B cell (primary cell): ENCODE results near the gene PYY. TPM values are rescaled to one million over a fixed set of nuclear protein-coding genes. Genes with fewer than 3 reads are reported as not detected.

Source experiments
- ATAC-seq: fragments of 200-7000 bp; cut with Tn5 transposase; one replicate; pipeline ENCODE4 v1.10.0; 2021; ENCODE audit warnings: low read depth, mild to moderate bottlenecking, moderate number of reproducible peaks, moderate library complexity
- CTCF ChIA-PET: fragments of 350-600 bp; sonication (Branson Sonifier 250); formaldehyde crosslinking; loops from one replicate; lab custom pipeline; 2021; ENCODE audit warnings: antibody characterized with exemption, inconsistent platforms; lab: Charles Lee
- POLR2A ChIA-PET: fragments of 350-600 bp; sonication (Branson Sonifier 250); formaldehyde crosslinking; loops from one replicate; lab custom pipeline; 2021; ENCODE audit warnings: antibody characterized with exemption; lab: Charles Lee
- DNase-seq: peaks from one replicate; pipeline ENCODE4 v3.0.0; 2013
- H2AFZ ChIP-seq: 2 replicates; pipeline ENCODE4 v1.6.1; 2012; ENCODE audit warnings: mild to moderate bottlenecking, low read depth, low read length; ENCODE audit not compliant: insufficient read depth, poor library complexity, severe bottlenecking
- H3K27ac ChIP-seq, 2 donors: 1 replicate in 1 of 2; 2 replicates in 1 of 2; pipeline ENCODE4 v1.5.1; 2012 to 2013; ENCODE audit warnings: low read length in 2 of 2, mild to moderate bottlenecking in 2 of 2, moderate library complexity in 1 of 2
- H3K27me3 ChIP-seq, 4 experiments: fragments of 200-600 bp in 1 of 4; sonication (generic) in 1 of 4; replicated peaks in 1 of 4; 1 replicate in 2 of 4; 2 replicates in 2 of 4; pipeline versions ENCODE4 v1.6.1 to v1.7.0; 2013 to 2016; ENCODE audit warnings: low read length in 3 of 4, mild to moderate bottlenecking in 2 of 4, mixed read lengths in 1 of 4, moderate library complexity in 1 of 4; ENCODE audit not compliant: insufficient read depth in 4 of 4, control insufficient read depth in 3 of 4; ENCODE audit errors: control extremely low read depth in 1 of 4
- H3K36me3 ChIP-seq, 2 experiments: replicated peaks in 1 of 2; 1 replicate in 1 of 2; 2 replicates in 1 of 2; pipeline versions ENCODE4 v1.6.1 to v1.7.1; 2013; ENCODE audit warnings: low read length in 1 of 2; ENCODE audit not compliant: insufficient read depth in 2 of 2, control insufficient read depth in 1 of 2; ENCODE audit errors: control extremely low read depth in 1 of 2, extremely low read depth in 1 of 2
- H3K4me1 ChIP-seq, 2 donors: fragments of 200-600 bp in 1 of 2; sonication (generic) in 1 of 2; 1 replicate in 1 of 2; 2 replicates in 1 of 2; pipeline versions ENCODE4 v1.5.1 to v1.6.1; 2013 to 2017; ENCODE audit warnings: low read length in 2 of 2; ENCODE audit not compliant: control insufficient read depth in 2 of 2, insufficient read depth in 2 of 2
- H3K4me2 ChIP-seq: replicated peaks from 2 replicates; pipeline ENCODE3; 2012; ENCODE audit warnings: mild to moderate bottlenecking, low read depth, low read length; ENCODE audit not compliant: poor library complexity, severe bottlenecking
- H3K4me3 ChIP-seq, 5 experiments: fragments of 200-600 bp in 1 of 5; sonication (generic) in 1 of 5; 1 replicate in 3 of 5; 2 replicates in 2 of 5; pipeline versions ENCODE4 v1.5.1 to v1.7.0; 2011 to 2016; ENCODE audit warnings: low read length in 4 of 5, mild to moderate bottlenecking in 4 of 5, low read depth in 2 of 5, control low read depth in 1 of 5, moderate library complexity in 1 of 5; ENCODE audit not compliant: insufficient read depth in 1 of 5; ENCODE audit errors: control extremely low read depth in 1 of 5, extremely low read depth in 1 of 5
- H3K79me2 ChIP-seq: fragments of 200-600 bp; sonication (generic); one replicate; pipeline ENCODE4 v1.6.0; 2016; ENCODE audit warnings: low read length; ENCODE audit not compliant: control insufficient read depth, insufficient read depth
- H3K9ac ChIP-seq: fragments of 200-600 bp; sonication (generic); 2 replicates; pipeline ENCODE4 v1.6.1; 2017; ENCODE audit warnings: mild to moderate bottlenecking, low read length, moderate library complexity
- H3K9me3 ChIP-seq, 3 donors: one replicate each; pipeline versions ENCODE4 v1.6.1 to v1.7.1; 2013; ENCODE audit warnings: low read length in 2 of 3; ENCODE audit not compliant: control insufficient read depth in 2 of 3, insufficient read depth in 1 of 3; ENCODE audit errors: control extremely low read depth in 1 of 3
- H4K20me1 ChIP-seq: 2 replicates; pipeline ENCODE4 v1.6.0; 2012; ENCODE audit warnings: mild to moderate bottlenecking, low read length; ENCODE audit not compliant: insufficient read depth, control insufficient read depth, poor library complexity, severe bottlenecking
- H3K27ac Mint-ChIP-seq: one replicate; pipeline ENCODE4 v1.8.0; 2021; ENCODE audit warnings: mixed read lengths
- H3K27me3 Mint-ChIP-seq: one replicate; pipeline ENCODE4 v1.8.0; 2021; ENCODE audit warnings: mixed read lengths
- H3K4me1 Mint-ChIP-seq: one replicate; pipeline ENCODE4 v1.8.0; 2021; ENCODE audit warnings: mixed read lengths
- H3K4me3 Mint-ChIP-seq: one replicate; pipeline ENCODE4 v1.8.0; 2021; ENCODE audit warnings: mixed read lengths
- H3K9me3 Mint-ChIP-seq: one replicate; pipeline ENCODE4 v1.8.0; 2022; ENCODE audit warnings: mixed read lengths; ENCODE audit not compliant: insufficient read depth
- CTCF ChIP-seq: fragments of 200-600 bp; IDR thresholded peaks from one replicate; pipeline ENCODE4 v1.8.0; 2022; ENCODE audit warnings: antibody characterized with exemption, mild to moderate bottlenecking
- EZH2 ChIP-seq: IDR thresholded peaks from 2 replicates; pipeline ENCODE4 v1.6.1; 2012; ENCODE audit warnings: borderline replicate concordance, low read depth, mild to moderate bottlenecking, moderate library complexity, low read length; ENCODE audit not compliant: insufficient read depth, poor library complexity, severe bottlenecking
- WGBS: methylation state at CpG from one replicate; pipeline ENCODE4 v1.1.5; 2013; ENCODE audit warnings: missing lambda C conversion rate; ENCODE audit not compliant: insufficient coverage; 5-methylcytosine and 5-hydroxymethylcytosine counted together
- intact Hi-C: fragments of 100-400 bp; cut with micrococcal nuclease; formaldehyde crosslinking; loops from one replicate; pipeline ENCODE4 v1.10.0; 2022
- polyA plus RNA-seq: library from polyadenylated mRNA; depleted of rRNA; stranded (reverse); fragments of >200 nt; gene quantifications from 2 replicates; pipeline ENCODE4 v1.2.3, GENCODE V29; 2012
- total RNA-seq, 2 donors: library from RNA; stranded (reverse); fragments of 120-200 nt in 1 of 2; gene quantifications; 1 replicate in 1 of 2; 2 replicates in 1 of 2; pipeline versions ENCODE4 v1.2.3 to v1.2.4, GENCODE V29; 2013 to 2022

The PYY gene
- total and polyA plus RNA-seq, 2 donors (not counting 1 experiment from before 2014, with no cell fraction given) = 0.19 TPM; not detected in 1

GRCh38 chr17:43938838-43939182, 14.9 kb downstream of the PYY start:
- TF ChIP-seq CTCF = no peak
- no peak for TF ChIP-seq EZH2
- DNase-seq (no peak), ATAC-seq (no peak)
- Mint-ChIP-seq H3K4me3 (peak overlapping the region; percentile 43), H3K4me1 (peaks cover 11% of the 10 kb centered on the region), H3K27me3 (peaks cover 22% of the 10 kb centered on the region), H3K9me3 (no peaks in the 10 kb centered on the region), H3K27ac (no peak overlapping the region)
- H3K36me3 ChIP-seq = no peaks in the 10 kb centered on the region
- no peak overlapping the region for H3K27ac ChIP-seq
- peaks cover 10 to 11% of the 10 kb centered on the region in 2 donors for H3K4me1 ChIP-seq
- H2AFZ ChIP-seq = no peak overlapping the region
- H3K79me2 ChIP-seq = no peaks in the 10 kb centered on the region
- H3K9me3 ChIP-seq = no peaks in the 10 kb centered on the region
- H3K4me2 ChIP-seq = peak overlapping the region; percentile 81
- no peaks in the 10 kb centered on the region for H4K20me1 ChIP-seq
- H3K4me3 ChIP-seq = no peak overlapping the region
- POLR2A ChIA-PET = no interaction called here
- no peak overlapping the region for H3K9ac ChIP-seq
- 69% methylated on average over 3 of the region's 6 CpGs for WGBS
- peaks cover 0 to 37% (median 7%) of the 10 kb centered on the region in 4 experiments for H3K27me3 ChIP-seq
- CTCF ChIA-PET = interaction anchor here (0.8 to 1.6 kb wide), 2 partner anchors 30 to 104 kb away, joined by 3 to 5 read pairs; no protein-coding TSS in a partner anchor
- intact Hi-C loops = no loop called here

- no peak overlapping the region for H3K4me3 ChIP-seq
- H2AFZ ChIP-seq = no peak overlapping the region
- H3K4me1 Mint-ChIP-seq = peaks cover 11% of the 10 kb centered on the region
- no peak overlapping the region for H3K9ac ChIP-seq
- H3K27me3 ChIP-seq = peaks cover 0 to 37% (median 7%) of the 10 kb centered on the region in 4 experiments
- ATAC-seq = no peak
- H3K79me2 ChIP-seq = no peaks in the 10 kb centered on the region
- H3K4me1 ChIP-seq = peaks cover 10 to 11% of the 10 kb centered on the region in 2 donors
- no peak overlapping the region for H3K4me2 ChIP-seq
- H3K27me3 Mint-ChIP-seq = peaks cover 22% of the 10 kb centered on the region
- H3K9me3 ChIP-seq = no peaks in the 10 kb centered on the region
- H3K27ac ChIP-seq = no peak overlapping the region
- H3K36me3 ChIP-seq = no peaks in the 10 kb centered on the region
- ChIA-PET POLR2A (no interaction called here), CTCF (interaction anchor here (1.9 kb wide), 1 partner anchor 27 kb away, joined by 5 read pairs; no protein-coding TSS in a partner anchor)
- DNase-seq = no peak
- no peaks in the 10 kb centered on the region for H3K9me3 Mint-ChIP-seq
- H4K20me1 ChIP-seq = no peaks in the 10 kb centered on the region
- no peak overlapping the region for H3K27ac Mint-ChIP-seq
- 89% methylated on average over 1 of the region's 3 CpGs for WGBS
- TF ChIP-seq EZH2 = no peak
- no peak overlapping the region for H3K4me3 Mint-ChIP-seq
- intact Hi-C loops = no loop called here
Observed at GRCh38 chr17:43936434-43936833, 17.3 kb downstream of the PYY start.
